Stimulated activated CD4-positive, alpha-beta T cell treated with anti-CD3 and anti-CD28 coated beads, Interleukin-2, amount 100 ng/mL, for 4 hours (primary cell): Measurements from ENCODE around the gene SLC24A3.

Experiments
- DNase-seq: peaks from one replicate; pipeline ENCODE4 v3.0.0-alpha.2; 2020; ENCODE audit warnings: low read depth

SLC24A3 gene

DNA sequence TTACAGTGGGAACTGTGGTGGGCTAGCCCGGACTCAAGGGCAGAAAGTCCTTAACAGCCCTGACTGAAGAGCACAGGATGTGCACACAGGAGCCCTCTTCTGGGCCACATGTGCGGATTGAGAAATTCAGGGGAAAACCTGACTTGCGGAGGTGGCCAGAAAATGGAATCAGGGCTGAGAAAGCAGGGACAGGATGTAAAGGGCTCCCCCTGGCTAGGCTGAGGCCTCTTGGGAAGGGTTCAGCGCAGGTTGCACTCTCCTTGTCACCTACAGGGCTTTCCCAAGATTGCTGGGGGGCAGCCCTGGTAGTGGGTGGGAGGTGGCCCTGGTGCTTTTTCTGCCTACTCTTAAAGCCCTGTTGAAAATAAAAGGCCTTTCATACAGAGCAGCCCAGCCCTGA lies 251.2 kb downstream of the SLC24A3 start:
- no peak for DNase-seq

DNA sequence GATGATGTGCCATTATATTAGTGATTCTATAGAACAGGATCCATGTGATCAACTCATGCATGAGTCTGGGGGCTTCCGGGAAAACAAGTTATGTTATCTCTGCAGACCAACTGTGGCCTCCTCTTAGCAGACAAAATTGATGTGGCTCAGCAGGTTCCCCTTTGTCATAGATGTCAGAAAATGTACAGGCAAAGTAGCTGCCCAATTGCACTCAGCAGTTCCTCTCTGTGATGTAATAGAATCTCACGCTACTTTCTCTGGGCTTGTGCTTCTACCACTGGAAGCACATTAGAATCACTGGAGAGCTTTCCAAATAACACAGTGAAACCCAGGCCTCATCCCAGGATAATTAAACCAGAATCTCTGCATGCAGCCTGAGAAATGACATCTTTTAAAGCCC lies 253.1 kb downstream of the SLC24A3 start:
- DNase-seq, result no peak

DNA sequence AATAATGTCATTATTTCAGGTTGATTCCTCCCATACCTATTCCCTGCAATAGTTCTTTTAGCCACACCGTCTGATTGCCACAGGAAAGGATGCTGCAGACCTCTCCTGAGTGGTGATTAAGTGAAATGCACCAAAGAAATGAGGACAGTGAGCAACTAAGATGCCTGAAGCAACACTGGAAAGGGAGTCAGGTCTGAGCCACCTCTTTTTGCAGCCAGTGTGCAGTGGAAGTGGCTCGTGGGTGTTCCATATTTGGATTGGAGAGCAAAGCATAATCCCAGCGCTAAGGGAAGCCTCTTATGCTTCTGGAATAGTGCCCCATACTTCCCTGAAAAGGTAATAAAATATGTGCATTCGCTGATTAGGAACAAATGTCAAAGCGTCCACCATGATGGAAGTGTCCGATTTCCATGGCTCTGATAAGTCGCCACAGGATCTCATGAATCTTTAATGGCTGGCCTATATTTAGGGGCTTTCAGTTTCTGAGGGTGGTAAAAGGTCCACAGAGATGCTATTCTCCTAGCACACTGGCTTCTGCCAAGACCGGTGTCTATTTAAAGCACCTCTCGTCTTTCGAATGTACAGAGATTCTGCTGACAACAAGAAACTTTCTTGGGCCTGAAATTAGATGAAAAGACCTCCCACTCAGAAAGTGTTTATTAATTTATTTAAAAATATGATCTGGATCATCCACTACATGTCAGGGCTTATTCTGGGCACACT lies 253.9 kb downstream of the SLC24A3 start:
- no peak for DNase-seq

DNA sequence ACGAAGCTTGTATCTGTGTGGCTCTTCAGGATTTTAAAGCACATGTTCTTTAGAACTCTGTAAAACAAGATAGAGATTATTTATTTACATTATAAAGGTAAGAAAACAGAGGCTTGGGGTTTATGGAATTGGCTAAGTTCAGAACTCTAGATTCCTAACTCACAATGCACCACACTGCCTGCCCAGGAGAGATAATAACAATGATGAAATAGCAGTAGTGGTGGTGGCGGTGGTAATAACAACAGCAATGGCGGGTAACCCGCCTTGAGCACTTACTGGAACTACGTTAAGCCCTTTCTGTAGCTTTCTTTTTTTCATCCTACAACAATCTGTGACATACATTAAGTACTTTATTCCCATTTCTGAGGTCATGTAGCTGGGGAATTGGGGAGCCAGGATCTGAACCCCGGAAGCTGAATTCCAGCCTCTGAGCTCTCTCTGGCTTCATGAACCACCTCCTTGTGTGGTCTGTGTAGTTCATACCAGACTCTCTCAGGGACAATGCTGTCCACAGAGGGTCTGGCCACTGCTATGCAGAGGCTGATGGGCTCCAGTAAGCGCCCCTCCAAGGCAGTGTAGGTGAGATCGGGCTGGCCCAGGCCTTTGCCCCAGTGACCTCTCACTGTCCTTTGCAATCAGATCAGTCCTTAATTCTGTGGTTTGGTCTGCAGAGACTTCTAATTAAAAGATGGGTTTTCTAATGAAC lies 260.9 kb downstream of the SLC24A3 start:
- DNase-seq, result no peak

DNA sequence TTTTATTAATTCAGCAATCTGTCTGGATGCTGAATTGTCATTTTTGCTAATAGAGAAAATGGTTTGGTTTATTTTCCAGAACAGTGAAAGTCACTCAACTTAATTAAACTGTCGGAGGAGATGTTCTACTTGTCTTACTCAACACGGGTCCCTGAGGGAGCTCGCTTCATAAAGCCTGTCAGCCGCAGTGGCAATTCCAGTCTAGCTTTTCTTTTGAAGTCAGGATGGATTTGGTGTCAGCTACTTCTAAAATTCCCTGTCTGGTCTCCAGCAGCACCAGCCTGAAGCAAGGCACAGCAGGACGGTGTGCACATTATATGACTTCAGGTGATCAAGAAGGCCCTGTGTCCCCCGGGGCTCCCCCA lies 261.5 kb downstream of the SLC24A3 start:
- no peak for DNase-seq

DNA sequence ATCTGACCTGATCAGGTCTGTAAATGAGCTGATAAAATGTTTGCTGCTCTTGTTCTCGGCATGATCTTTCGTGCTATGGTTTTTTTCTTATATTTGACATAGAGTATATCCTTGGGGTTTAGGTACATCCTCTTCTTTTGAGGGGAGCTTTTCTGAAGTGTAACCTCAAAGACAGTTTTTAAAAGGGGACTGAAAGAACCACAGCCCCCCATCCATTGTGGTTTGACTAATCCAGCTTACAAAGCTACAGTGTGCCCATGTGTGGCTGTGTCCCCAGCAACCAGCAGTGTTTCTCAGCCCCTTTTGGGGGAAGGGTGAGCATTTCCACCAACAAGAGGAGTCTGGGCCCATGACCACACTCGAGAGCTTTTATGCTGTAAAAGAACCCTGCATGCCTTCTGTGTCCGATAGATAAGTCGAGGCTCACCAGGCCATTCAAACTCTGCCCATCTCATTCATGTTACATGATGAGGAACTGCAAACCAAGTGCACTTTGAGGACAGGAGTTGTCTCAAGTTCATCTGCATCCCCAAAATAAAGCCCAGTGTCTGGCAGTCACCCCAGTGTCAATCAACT lies 266.0 kb downstream of the SLC24A3 start:
- DNase-seq, result no peak

DNA sequence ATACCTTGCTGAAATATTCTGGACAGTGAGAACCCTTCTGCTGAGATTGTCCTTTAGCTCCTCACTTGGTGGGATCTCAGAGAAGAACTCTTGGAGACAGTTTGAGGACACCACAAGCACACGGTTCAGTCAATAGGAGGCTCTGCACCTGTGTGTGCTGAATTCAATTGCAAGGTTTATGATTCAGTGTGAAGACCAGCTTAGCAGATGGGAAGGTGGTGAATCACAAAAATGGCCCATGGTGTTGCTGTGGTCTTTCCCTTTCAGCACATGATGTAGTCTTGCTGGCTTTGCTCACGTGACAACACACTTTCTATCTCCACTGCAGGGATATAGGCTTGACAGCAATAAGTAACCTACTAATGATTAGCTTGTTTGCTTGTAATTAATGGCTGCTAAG lies 270.3 kb downstream of the SLC24A3 start:
- no peak for DNase-seq

DNA sequence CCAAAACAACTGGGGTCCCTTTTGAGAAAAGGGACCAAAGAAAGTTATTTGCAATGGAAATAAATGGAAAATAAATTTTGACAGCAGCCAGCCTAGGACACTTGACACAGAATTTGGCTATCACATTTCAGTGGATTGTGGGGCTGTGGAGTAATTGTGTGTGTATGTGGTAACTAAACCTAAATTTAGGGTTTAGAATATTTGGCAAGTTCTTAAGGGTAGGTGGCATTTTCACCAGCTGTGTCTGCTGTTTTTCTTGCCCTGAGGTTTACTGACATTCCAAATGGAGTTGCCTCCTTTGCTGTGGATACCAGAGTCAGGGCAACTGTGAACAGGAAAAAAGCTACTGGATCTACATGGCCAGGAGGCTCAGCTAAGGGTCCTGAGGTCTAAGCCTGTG lies 270.9 kb downstream of the SLC24A3 start:
- DNase-seq, result no peak

DNA sequence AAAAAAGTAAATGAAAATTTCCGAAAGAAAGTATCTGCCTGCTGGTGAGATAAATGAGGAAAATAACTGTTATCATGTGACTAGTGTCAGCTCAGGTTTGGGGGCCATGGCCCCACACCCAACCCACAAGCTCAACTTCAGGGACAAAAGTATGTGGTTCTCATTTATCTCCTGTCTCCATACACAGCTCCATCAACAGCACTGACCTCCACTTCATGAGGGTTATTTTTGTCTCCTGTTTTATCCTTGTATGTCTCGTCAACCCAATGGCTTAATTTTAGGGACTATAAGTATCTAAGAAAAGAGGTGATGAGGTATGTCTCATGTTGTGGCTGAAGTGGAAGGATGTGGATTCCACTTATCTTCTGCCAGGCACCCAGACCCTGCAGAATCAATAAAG lies 274.0 kb downstream of the SLC24A3 start:
- DNase-seq, result no peak

DNA sequence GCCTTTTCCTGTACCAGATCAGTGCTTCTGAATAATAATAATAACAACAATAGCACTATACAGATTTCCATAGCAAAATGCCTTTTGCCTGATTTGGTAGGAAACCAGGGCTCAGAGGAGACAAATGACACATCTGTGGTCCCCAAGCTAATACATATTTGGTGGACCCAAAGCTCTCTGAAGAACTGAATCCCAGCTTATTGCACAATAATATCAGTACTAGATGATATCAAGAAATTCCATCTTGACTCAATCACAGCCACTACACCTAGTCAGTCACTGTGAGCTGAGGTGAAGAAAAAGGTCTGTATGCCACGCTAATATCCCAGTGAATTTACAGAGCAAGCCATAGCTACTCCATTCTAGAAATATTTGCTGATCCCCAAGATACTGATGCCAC lies 275.0 kb downstream of the SLC24A3 start:
- DNase-seq, result no peak

DNA sequence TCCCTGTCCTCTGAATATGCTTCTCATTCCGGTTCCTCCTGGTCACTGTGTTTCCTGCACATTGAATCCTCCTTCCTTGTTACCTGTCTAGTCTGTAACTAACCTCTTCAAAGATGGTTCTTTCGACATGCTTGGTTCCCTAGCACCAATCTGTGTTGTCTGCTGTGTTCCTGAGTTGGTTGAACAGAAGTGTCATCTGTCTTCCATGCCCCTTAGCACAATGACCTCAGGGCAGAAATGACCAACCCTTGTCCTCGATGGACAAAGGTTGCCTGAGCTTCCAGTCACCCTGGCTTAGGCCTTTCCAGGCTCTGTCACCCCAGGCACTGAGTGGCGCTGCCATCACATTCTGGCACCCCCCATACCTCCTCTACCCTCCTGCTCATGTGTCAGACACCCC lies 278.8 kb downstream of the SLC24A3 start:
- DNase-seq, result no peak

DNA sequence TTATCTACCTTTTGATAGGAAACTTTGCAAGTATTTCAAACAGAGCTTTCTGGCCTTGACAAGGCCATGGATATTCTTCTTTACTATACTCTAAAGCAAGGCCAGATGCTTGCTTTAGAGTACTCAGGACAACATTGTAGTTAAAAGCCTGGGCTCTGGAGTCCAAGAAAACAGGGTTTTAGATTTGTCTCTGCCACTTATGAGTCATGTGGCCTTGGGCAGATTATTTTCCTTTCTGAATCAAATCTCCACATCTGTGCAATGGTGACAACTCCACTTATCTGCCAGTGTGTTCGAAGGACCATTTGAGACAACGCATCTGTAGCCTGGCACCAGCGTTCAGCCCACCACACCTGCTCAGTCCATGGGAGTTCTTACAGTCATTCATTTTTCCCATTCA lies 279.7 kb downstream of the SLC24A3 start:
- DNase-seq, result no peak

DNA sequence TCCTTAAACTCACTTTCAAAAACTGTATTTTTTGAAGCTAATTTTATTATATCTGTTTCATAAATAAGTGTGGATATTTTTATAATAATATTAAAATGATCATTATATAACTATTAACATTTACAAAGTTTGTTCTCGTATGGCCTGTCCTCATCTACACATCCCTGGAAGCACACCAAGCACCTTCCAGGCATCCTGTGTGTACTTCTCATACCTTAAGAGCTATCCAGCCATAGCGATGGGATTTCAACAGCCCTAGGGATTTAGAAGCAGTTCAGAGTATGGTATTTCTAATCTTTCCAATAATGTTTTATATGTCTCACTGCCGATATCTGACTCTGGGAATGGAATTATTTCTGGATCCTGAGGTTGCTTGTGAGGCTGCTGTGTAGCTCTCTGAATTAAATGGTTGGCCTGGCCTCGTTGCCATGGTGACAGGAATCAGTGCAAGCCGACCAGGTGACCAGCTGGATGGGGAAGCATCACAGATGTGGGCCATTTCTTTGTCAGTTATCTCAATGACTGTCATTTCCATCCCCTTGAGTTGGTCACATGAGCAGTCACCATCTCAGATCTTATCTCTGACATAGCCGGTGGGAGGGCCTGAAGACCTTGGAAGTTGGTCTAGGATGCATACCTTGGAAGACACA lies 280.4 kb downstream of the SLC24A3 start:
- no peak for DNase-seq

DNA sequence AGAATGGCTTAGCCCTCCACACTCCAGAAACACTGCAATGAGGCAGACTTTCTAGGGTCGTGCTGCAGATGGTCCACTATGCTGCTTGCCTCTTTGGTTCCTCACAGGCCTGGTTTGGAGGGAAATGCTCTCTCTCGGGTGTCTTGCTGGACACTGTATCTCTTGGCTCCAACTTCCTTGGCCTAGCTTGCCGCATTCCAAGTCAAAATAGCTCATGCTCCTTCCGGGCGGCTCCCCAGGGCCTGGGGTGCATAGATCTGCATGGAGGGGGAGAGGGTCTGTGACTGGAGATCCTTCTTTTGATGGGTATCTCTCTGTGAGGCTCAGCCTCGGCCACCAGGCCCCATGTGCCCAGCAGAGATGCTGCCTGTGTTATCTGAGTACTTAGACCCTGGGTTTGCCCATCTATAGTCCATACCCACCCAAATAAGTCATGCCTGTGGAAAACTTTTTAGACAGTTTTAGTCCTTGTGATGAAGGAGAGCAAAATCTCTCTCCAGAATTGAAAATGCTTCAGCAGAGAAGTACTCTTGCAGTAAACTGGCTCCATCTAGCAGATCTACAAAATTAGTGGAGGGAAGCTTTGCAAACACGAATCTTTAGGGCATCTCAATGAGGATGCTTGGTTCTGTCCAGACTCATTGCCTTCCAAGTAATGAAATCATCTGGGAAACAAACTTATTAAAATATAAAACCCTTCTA lies 281.5 kb downstream of the SLC24A3 start:
- no peak for DNase-seq

DNA sequence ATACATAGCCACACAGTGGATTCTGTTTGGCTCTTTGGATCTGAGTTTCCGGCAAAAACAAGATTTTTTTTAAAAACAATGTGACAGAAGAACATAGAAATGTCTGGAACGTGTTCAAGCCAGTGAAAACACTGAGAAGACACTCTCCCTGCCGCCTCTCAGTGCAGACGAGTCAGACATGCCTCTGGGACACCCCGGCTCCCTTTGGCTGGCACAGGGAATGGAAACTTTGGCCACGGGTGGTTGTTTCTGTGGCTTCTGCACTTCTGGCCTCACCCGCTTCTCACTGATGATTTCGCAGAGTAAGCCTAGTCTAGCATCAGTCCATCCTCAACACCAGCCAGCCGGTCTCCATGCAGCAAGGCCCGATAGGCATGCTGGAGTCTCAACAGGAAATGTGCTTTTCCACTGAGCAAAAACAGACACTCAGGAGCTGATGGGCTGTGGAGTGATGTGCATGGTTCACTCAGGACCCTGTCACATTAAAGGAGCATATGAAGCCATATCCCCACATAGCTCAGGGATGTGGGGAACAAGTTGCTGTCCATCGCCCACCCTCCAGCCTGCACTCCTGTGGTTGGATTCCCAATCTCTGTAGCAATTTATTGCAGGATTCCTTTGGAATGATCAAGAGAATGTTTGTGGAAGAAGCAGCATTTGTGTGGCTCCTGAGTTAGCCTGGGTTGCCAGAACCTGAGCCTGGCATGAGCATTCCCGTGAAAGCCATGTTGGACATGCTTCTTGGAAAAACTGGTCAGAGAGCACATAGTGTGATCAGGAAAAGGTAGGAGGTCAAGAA lies 283.7 kb downstream of the SLC24A3 start:
- no peak for DNase-seq

DNA sequence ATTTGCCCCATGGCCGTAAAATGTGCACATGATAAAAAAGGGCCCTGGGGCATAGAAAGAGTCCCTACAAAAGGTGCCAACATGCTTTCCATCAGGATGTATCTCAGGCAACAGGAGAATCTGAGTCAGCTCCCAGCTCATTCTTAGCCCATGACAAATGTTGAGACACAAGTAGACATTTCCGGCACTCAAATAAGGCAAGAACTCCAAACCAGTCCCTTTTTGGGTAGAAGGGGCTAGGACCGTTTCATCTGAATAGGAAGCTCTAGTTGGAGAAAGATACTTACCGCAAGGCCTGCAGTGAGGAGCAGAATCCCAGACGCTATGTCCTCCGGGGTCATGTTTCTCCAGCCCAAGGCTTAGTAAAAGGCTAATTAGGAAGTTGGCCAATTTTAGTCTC lies 284.6 kb downstream of the SLC24A3 start:
- no peak for DNase-seq

DNA sequence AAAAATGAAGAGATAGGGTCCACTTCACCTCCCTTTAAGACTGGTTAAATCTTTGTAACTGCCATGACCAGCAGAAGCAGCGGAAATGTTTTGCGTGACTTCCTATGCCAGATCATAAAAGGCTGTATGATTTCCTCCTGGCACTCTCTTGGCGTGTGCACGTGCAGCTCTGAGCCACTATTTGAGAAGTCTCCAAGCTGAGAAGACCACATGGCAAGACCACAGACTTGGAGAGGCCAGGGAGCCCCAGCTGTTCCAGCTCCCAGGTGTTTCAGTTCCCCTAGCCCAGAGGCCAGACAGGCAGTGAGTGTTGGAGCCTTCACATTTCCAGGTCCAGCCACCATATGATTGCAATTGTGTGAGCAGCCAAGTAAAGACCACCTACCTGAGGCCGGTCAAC lies 286.3 kb downstream of the SLC24A3 start:
- no peak for DNase-seq

DNA sequence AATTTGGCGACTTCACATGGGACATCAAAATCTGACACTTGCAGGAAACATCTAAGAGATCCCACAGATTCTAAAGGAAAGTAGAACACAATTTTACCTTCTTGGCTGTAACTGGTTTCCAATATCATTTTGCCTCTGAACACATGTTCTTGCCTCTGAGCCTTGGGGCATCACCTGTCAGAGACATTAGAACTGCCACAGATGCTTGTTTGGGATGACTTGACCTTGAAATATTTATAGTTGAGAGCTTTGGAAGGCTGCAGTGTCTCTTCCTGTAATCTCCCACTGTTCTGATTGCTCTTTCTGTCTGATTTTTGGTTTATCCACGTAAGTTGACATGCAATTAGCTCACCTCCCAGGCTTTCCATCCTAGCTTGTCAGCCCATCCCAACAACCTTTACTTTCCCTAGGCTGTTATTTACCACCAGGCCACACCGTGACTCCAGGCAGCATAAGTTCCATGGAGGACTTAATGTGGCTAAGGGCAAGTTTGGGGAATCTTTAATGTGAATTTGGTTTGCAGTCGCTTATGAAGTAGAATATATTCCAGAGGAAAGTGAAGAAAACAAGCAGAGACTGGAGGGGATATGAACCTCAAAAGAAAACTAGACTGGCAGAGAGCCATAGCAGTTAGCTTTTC lies 289.2 kb downstream of the SLC24A3 start:
- DNase-seq, result no peak

DNA sequence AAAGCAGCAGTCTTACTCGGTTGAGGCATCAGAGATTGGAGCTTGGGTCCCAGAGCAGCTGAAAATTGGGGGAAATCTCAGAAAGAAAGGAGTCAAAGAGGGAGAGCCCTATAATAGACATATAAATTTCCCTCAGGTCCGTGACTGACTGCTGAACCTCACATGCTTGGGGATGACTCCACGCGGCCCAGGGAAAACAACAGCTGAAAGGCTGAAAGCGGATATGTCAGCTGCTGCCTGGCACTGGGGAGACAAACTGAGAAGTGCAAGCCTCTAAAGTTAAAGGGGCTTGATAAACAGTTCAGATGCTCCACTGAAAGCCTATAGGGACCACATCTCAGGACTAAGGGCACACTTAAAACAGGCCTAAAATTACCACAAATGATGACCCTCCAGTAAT lies 289.7 kb downstream of the SLC24A3 start:
- no peak for DNase-seq

DNA sequence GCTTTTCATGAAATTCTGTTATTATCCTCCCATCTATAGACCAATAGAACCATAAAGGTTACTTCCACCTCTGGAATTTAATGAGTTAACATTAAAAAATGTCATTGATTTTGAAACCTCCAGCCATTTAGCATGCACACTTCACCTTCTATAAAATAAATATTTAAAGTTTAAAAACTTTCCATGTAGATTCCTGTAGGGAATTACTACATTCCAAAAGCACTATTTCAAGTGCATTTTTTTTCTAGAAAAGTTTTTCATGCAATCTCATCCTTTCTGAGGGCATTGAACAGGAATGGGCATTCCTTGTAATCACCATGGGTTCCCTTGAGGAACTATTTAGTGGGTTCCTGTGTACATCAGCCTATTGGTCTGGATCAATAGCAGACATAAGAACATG lies 291.8 kb downstream of the SLC24A3 start:
- DNase-seq, result no peak

DNA sequence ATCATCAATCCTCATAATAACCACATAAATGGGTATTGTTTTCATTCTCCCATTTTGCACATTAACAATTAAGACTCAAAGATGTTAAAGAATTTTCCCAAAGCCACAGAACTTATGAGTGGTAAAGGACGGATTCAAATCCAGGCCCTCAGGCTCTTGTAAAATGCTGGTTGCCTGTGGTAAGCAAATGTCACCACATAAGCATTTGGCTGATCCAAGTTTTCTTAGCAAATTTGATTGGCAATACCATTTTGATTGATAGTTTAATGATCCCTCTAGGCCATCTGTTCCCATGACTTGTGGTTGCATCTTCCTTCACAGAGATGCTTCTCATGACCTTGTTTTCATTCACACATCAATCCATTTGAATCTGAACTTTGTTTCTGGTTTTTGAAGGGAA lies 293.6 kb downstream of the SLC24A3 start:
- no peak for DNase-seq
